Medulla oblongata (tissue), 1 donor: ENCODE results near the gene ATR.

Experiments
- DNase-seq: peaks from one replicate; pipeline ENCODE4 v3.0.0-alpha.2; 2015; ENCODE audit errors: extremely low spot score

The ATR gene

DNA sequence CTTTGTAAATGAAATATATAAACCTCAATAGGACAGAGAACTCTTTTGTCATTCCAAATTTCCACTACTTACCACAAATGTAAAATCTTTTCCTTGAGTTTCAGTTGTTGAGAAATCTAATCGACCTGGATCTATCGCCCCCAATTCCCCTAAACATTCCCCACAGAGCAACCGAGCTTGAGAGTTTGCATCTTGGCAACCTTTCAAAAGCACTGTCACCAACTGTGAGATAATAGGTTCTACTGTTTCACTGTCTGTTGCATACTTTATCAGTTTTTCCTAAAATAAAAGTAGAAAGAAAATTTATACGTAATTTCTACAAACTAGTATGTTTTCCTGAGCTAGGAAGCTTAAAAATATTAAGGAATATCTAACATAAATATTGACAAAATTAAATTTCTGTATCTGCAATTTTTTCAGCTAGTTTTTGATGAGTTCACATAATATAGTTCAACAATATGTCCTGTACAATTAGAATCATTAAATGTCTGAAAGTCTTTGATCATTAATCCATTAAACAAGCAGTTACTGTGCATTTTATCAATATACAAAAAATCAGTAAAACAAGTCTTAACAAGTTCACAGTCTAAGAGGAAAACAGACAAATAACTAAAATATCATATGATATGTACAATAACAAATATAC, 54.5 kb downstream of the ATR start:
- DNase-seq: peak; percentile 26

DNA sequence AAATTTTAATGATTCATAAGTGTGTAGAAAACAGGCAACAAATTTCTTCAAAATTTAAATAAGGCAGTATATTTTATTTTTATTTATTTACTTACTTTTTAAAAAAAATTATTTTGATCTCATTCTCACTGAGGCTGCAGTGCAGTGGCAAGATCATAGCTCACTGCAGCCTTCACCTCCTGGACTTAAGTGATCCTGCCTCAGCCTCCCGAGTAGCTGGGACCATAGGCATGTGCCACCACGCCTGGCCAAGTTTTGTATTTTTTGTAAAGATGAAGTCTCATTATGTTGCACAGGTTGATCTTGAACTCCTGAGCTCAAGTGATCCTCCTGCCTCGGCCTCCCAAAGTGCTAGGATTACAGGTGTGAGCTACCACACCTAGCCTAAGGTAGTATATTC, 69.5 kb downstream of the ATR start:
- DNase-seq: no peak

DNA sequence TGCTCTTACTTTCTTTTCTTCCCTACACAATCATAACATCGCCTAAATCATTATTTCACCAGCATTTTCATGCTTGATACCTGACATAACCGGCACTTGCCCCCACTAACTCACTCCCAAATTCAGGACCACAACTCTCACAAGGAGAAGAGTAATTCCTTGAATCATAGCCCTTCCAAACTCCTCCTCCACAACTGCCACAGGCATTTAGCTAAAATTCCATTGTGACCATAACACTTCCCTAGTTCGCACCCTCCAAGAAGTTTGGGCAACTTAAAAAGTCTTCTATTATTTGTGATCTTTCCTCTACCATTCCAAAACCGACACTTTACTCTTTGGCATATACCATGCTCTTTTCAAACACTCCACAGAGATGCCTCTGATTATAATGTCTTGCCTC, 71.3 kb downstream of the ATR start:
- no peak for DNase-seq

DNA sequence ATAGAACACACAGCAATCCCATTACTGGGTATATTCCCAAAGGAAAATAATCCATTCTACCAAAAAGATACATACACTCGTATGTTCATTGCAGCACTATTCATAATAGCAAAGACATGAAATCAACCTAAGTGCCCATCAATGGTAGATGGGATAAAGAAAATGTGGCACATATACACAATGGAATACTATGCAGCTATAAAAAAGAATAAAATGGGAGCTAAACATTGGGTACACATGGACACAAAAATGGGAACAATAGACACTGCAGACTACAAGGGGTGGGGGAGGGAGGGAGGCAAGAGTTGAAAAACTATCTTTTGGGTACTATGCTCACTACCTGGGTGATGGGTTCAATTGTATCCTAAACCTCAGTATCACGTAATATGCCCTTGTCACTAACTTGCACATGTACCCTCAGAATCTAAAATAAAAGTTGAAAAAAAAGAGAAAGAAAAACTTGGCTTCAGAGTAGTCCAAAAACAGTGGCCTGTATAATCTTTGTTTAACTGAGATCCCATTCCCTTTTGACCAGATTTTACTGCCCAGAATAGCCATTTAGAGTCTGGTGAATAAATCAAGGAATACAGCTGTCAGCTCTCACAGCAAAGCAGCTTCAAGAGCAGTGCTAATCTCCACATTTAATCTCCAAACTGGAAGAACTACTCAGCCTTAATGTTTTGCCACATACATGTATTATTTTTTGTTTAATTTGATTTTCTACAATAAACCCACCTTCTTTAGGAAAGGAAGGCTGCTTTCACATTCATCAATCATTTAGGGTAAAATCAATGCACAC, 76.1 kb downstream of the ATR start:
- no peak for DNase-seq

DNA sequence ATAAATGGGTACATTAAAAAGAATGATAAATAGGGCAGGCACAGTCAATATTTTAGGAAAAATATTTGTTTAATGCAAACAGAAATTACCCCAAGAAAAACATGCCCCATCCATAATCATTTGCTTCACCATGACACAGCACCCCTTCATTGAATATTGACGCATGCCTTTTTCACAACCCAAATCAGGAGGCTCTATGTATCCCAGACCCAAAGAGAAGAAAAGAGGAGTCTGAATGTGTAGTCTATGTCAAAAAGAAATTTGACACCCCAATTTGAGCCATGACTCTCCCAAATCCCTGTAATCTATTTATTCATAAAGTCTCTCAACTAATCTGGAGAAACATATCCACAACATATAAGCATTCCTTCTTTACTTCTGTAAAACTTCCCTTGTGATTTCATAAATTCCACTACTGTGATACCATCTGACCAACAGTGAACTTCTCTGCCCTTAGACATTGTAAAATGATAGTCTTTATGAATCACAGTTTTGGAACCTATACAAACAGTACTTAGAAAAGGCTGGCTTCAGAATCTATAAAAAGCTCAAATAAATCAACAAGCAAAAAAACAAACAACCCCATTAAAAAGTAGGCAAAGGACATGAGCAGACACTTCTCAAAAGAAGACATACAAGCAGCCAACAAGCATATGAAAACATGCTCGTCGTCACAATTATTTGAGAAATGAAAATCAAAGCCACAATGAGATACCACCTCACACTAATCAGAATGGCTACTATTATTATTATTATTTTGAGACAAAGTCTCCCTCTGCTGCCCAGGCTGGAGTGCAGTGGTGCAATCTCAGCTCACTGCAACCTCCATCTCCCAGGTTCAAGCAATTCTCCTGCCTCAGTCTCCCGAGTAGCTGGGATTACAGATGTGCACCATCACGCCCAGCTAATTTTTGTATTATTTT, 77.3 kb downstream of the ATR start:
- no peak for DNase-seq

DNA sequence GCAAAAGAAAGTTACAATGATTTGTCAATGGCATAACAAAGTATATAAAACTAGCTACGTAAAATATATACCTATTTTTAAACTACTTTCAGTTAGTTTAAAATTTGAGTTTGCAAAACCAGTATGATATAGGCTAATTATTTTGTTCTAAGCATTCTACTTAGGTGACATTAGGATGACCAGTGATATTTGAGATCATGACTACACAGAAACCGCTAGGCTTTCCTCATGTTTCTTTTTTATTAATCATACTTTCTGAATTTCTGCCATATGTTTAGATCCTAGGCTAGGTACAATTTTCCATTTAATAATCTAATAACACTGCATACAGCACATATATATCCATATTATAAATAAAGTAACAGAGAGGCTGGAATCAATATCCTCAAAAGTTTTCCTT, 78.3 kb downstream of the ATR start:
- no peak for DNase-seq

DNA sequence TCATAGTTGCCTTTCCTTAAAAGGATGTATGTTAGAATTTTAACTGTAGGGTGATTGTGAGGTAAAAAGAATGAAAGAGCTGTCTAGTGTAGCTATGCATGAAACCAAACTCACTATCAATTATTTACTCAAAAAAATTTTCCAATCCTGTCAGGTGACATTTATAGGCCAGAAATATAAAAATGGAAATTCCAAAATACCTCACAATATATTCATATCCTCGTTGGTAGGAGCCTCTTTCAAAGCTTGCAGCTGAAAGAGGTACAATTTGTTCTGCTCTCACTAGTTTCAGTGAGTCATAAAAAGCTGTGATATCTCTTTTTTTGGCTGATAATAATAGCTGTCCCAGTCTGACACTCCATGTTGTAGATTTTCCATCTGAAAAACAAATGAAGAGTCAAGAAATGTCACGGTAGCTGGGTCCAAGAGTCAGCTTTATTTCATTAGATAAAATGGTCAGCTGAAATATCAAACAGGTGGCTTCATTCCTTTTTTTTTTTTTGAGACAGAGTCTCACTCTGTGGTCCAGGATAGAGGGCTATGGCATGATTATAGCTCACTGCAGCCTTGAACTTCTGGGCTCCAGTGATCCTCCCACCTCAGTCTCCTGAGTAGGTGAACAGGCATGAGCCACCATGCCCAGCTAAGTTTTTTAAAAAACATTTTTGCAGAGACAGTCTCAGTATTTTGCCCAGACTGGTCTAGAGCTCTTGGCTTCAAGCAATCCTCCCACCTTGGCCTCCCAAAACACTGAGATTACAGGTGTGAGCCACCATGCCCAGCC, 79.9 kb downstream of the ATR start:
- DNase-seq: no peak

DNA sequence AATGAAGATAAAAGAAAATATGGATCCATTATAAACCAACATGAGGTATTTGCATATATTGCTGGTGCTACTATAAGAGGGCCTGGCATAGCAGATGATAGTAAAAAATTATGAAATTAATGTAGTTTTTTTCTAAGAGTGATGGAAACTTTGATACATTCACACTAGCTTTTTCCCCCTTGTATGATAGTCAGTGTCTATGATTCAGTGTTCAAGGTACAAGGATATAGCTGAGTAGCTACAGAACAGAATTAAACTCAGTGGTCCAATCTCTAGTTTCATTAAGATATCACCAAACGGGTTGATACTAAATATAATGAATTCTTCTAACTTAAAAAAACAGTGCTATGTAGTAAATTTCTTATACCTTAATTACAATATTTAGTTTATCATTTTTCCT, 80.8 kb downstream of the ATR start:
- no peak for DNase-seq

DNA sequence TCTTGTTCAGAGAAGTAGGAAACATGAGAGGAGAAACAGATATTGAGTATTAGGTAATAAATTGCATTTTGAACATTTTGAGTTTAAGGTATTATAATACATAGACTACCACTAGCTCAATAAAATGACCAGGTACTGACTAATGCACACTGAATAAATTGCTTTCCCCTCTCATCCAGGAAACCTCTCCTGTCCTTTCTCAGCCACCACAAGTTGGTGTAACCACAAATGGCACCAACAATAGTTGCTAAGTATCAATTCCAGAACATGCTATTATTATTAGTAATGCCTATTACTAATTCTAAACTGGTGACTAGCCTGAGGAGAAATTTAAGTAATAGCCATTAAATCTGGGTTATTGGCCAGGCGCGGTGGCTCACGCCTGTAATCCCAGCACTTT, 83.4 kb downstream of the ATR start:
- DNase-seq: no peak

DNA sequence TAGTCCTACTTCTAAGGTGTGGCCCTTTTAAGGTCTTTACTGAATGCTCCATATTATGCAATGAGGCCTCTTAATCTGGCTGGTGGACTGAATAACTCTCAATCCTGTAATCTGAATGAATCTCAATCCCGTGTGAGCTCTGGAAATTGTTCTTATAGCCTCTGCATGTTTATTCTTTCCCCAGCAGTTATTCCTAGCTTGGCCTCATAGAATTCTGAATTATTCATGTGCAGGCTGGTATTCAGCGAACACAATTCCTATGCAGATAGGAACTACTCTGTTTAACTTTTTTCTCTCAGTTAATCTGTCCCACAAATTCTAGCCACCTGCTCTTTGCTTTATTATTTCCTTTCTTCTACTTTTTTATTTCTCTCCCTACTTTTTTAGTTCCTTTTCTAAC, 86.3 kb downstream of the ATR start:
- DNase-seq: no peak

DNA sequence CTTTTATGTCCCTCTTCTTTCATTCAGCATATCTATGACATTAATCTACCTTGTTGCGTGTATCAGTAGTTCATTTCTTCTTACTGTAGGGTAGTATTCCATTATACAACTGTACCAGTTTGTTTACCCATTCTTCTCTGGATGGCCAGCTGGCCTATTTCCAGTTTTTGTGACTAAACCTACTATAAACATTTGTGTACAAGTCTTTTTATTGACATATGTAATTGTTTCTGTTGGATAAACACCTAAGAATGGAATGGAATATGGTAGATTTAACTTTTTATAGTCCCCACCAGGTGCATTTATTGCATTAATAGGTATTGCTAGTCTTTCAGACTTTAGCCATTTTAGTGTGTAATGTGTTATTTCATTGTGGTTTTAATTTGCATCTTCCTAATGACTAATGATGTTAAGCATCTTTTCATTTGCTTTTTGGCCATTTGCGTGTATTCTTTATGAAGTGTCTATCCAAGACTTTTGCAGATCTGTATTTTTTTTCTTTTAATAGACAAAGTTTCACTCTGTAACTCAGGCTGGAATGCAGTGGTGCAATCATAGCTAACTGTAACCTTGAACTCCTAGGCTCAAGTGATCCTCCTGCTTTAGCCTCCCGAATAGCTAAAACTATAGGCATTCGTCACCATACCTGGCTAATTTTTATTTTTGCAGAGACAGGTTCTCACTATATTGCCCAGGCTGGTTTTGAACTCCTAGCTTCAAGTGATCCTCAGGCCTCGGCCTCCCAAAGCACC, 88.8 kb downstream of the ATR start:
- DNase-seq: no peak

DNA sequence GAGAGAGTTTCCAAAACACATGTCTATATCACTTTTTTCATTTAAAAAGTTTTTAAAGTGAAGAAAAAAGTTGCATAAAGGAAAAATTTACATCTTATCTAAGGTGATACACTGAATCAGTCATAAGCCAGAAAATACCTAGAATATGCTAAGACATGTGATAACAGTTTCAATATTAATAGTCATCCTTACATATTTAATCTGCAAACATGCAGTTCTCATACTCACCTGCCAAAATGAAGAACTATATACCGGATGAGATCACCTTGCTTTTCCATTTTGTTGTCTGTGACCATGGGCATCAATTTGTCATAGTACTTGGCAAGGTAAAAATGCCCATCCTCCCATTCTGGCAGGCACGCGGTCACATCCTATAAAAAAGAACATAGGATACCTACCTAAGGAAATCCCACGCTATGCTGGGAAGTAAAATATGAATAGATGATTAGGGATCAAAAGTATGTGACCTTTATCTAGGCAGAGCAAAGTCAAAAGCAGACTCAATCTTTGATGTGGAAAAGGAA, 93.6 kb downstream of the ATR start:
- no peak for DNase-seq

DNA sequence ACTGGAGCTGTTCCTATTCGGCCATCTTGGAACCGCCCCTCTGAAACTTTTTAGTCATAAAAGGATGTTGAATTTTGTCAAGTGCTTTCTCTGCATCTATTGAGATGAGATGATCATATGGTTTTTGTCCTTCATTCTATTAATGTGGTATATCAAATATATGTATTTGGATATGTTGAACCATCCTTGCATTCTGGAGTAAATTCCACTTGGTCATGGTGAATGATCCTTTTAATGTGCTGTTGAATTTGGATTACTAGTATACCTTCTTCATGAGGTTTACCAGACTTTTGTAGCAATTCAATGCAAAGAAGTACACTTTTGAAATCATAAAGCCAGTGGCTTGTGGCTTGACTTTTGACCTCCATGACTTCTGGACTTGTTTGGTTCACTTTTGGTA, 97.3 kb downstream of the ATR start:
- DNase-seq: no peak

DNA sequence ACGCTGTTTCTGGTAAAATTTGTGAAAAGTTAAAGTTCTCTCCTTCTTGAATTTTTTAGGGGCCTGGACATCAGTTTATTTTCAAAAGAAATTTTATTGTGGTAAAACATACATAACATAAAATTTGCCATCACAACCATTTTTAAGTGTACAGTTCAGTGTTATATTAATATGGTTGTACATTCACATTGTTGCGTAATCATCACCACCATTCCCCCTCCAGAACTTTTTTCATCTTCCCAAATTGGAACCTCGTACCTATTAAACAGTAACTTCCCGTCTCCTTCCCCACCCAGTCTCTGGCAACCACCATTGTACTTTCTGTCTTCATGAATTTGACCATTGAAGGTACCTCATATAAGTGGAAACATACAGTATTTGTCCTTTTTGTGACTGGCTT, 107.7 kb downstream of the ATR start:
- no peak for DNase-seq

DNA sequence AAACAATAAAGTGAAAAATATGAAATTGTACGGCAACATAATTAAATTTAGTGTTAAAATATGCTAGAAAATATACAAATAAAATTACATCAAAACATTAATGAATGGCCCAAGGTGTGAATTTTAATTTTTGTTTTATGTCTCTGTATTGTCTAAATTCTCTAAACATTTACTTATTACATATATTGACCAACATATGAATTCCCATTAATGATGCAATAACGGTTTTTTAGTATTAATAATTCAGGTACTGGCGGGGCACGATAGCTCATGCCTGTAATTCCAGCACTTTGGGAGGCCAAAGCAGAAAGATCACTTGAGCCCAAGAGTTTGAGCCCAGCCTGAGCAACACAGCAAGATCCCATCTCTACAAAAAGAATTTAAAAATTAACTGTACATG, 110.1 kb downstream of the ATR start:
- no peak for DNase-seq

DNA sequence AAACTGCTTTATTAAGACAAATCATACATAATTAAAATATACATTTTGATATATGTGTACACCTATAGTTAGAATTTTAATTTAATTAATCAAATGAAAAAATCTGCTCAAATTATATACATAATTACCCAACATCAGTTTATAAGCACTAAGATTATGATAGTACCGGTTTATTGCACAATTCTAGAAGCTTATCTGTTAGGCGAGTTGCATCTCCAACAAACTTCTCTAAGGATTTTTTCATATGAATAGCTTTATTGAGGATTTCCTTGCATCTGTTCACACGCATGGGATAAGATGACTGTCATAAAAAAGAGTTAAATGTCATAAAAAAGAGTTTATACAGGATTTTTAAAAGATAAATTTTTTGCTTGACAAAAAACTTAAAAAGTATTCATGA, 110.8 kb downstream of the ATR start:
- DNase-seq: no peak

DNA sequence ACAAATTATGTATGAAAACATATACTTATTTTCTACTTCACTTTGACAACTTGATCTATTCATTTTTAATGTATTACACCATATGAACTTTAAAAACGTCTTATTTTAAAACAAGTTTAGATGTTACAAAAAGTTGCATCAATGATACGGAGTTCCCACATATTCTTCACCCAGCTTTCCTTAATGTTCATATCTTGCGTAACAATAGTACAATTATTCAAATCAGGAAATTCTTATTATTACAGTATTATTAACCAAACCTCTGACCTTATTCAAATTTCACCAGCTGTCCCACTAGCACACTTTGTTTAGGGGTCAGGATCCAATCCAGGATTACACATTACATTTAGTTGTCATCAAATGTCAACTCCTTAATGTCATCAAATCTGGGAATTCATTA, 117.8 kb downstream of the ATR start:
- no peak for DNase-seq

DNA sequence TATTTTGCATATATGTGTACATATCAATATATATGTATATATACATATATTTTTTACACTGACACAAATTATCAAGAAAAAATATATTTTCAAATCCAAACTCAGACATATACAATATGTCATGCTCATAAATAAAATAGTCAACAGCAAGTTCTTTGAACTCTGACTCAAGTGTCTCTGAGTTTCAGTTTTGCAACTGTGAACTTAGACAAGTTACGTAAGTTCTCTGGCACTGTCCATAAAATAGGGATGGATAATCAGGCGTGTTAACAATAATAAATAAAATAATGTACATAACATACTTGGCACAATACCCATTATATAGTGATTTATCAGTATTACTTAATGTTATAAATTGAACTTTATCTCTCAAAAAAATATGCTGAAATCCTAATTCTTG, 118.6 kb downstream of the ATR start:
- DNase-seq: no peak

DNA sequence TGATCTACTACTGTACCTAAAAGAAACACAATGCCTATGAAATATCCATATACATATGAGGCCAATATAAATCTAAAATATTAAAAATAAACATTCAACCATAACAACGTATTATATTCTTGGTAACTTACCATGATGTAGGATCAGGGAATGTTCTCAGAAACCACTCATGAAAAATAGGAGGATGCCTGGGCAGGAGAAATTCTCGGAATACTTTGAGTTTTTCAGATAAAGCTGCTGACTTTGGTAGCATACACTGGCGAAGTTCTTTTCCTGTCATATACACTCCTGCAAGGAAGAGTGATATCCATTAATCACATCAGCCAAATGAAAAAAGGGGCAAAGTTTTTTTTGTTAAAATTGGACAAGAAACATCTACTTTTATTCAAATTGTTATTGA, 119.4 kb downstream of the ATR start:
- DNase-seq: no peak

DNA sequence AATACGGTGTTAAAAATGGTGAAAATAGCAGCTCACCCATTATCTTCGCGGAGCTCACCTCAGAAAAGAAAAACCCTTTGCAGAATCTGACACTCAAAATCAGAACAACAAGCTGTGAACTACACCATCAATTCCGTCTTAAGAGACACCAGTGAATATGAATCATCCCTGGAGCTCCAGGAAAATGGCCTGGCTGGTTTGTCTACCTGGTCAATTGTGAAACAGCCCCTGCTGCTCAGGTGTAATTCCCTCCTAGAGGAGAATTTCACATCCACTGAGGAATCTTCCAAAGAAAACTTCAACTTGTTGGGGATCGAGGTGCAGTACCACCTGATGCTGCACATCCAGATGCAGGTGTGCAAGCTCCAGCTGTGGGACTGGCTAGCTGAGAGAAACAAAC, 127.7 kb downstream of the ATR start:
- DNase-seq: no peak

DNA sequence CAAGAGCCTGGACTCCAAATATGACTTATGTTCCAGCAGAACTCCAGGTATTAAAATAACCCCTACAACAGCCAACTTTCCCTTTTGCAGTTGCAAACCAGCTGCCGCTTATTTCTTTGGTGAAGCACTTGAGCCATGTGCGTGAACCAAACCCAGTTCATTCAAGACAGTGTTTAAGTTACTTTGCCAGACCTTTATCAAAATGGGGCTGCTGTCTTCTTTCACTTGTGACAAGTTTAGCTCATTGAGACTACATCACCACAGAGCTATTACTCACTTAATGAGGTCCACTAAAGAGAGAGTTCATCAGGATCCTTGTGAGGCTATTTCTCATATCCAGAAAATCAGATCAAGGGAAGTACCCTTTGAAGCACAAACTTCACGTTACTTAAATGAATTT, 128.3 kb downstream of the ATR start:
- DNase-seq: no peak
